HepG2 (cell line): Measurements from ENCODE around the gene R3HCC1L. TPM values are rescaled to one million over a fixed set of nuclear protein-coding genes. Genes with fewer than 3 reads are reported as not detected.

Experiments used
- ATAC-seq: fragments of 200-7000 bp; cut with Tn5 transposase; 3 replicates; pipeline ENCODE4 v1.9.1; 2020; ENCODE audit warnings: mild to moderate bottlenecking, moderate library complexity
- BruUV-seq: library from RNA; stranded (reverse); fragments of 400-500 nt; replicated peaks from 2 replicates; lab custom pipeline; 2021; lab: Mats Ljungman, UMichigan
- CTCF ChIA-PET: fragments of 300-600 bp; formaldehyde crosslinking; extraction: SDS; loops from one replicate; lab custom pipeline; 2021; ENCODE audit warnings: low total read pairs, inconsistent platforms, low intra/inter-chr PET ratio; lab: Yijun Ruan, JAX
- POLR2A ChIA-PET: fragments of 350-600 bp; sonication (Branson Sonifier 250); formaldehyde crosslinking; loops from one replicate; lab custom pipeline; 2020; ENCODE audit warnings: antibody characterized with exemption, inconsistent platforms; lab: Yijun Ruan, JAX
- DNase-seq: peaks from one replicate; pipeline ENCODE4 v3.0.0-alpha.2; 2015; ENCODE audit warnings: low spot score
- FAIRE-seq: peaks from 3 replicates; lab custom pipeline; 2011; peaks lifted over from hg19 to GRCh38; lab: Jason Lieb, UNC
- H2AFZ ChIP-seq: one replicate; pipeline ENCODE4 v1.6.1; 2011; ENCODE audit warnings: low read length, inconsistent platforms
- H3K27ac ChIP-seq: fragments of 300-600 bp; 3 replicates; pipeline ENCODE4 v1.8.0; 2011; ENCODE audit warnings: mixed run types, mild to moderate bottlenecking, mixed read lengths, low read length, inconsistent platforms; ENCODE audit not compliant: insufficient read depth; ENCODE audit errors: extremely low read length
- H3K27me3 ChIP-seq, 2 experiments: fragments of 200-600 bp in 1 of 2; 2 replicates in 1 of 2; 3 replicates in 1 of 2; pipeline versions ENCODE4 v1.6.0 to v1.8.0; 2011; ENCODE audit warnings: low read length in 2 of 2, mild to moderate bottlenecking in 2 of 2, moderate library complexity in 2 of 2, inconsistent platforms in 1 of 2; ENCODE audit not compliant: insufficient read depth in 2 of 2, control insufficient read depth in 1 of 2
- H3K36me3 ChIP-seq, 2 experiments: fragments of 200-600 bp in 1 of 2; replicated peaks in 1 of 2; 2 replicates in 1 of 2; 3 replicates in 1 of 2; pipeline versions ENCODE4 v1.5.1 to v1.8.0; 2011; ENCODE audit warnings: low read length in 2 of 2, inconsistent platforms in 1 of 2; ENCODE audit not compliant: insufficient read depth in 2 of 2, control insufficient read depth in 1 of 2
- H3K4me1 ChIP-seq: 2 replicates; pipeline ENCODE4 v1.5.1; 2012; ENCODE audit warnings: low read length, inconsistent platforms; ENCODE audit not compliant: insufficient read depth
- H3K4me2 ChIP-seq: 2 replicates; pipeline ENCODE4 v1.6.0; 2011; ENCODE audit warnings: low read depth, low read length, inconsistent platforms
- H3K4me3 ChIP-seq, 3 experiments: fragments of 200-600 bp in 1 of 3; sonication (generic), shearing (Covaris generic) in 1 of 3; replicated peaks in 1 of 3; 2 replicates each; pipeline ENCODE4 v1.5.1; 2011 to 2016; ENCODE audit warnings: low read length in 3 of 3, inconsistent platforms in 2 of 3, low read depth in 2 of 3, mild to moderate bottlenecking in 2 of 3, control low read depth in 1 of 3, mixed read lengths in 1 of 3; ENCODE audit not compliant: insufficient read depth in 1 of 3
- H3K79me2 ChIP-seq: one replicate; pipeline ENCODE4 v1.6.1; 2011; ENCODE audit warnings: low read length, inconsistent platforms; ENCODE audit not compliant: insufficient read depth
- H3K9ac ChIP-seq: 2 replicates; pipeline ENCODE4 v1.6.0; 2011; ENCODE audit warnings: mild to moderate bottlenecking, low read depth, low read length, inconsistent platforms; ENCODE audit not compliant: insufficient read depth
- H3K9me3 ChIP-seq: 2 replicates; pipeline ENCODE4 v1.5.1; 2012; ENCODE audit warnings: mild to moderate bottlenecking, low read length
- H4K20me1 ChIP-seq: 2 replicates; pipeline ENCODE4 v1.6.0; 2011; ENCODE audit warnings: inconsistent platforms, mild to moderate bottlenecking, low read length, moderate library complexity; ENCODE audit not compliant: insufficient read depth
- HHEX ChIP-seq: IDR thresholded peaks from 2 replicates; pipeline ENCODE4 v1.6.1; 2016; ENCODE audit warnings: control low read depth
- HNF1A ChIP-seq, 2 experiments: sonication (generic) in 1 of 2; formaldehyde crosslinking in 1 of 2; IDR thresholded peaks; 2 replicates each; pipeline versions ENCODE4 v1.4.0 to v1.6.1; 2016 to 2020; ENCODE audit warnings: borderline replicate concordance in 1 of 2, low read depth in 1 of 2, mild to moderate bottlenecking in 1 of 2, missing genetic modification reagents in 1 of 2
- NFKBIZ ChIP-seq: IDR thresholded peaks from 2 replicates; pipeline ENCODE4 v1.6.1; 2018; ENCODE audit warnings: missing genetic modification reagents, missing compliant biosample characterization
- SP5 ChIP-seq: IDR thresholded peaks from 2 replicates; pipeline ENCODE4 v1.6.1; 2016; ENCODE audit warnings: low read depth, borderline replicate concordance
- ZBTB33 ChIP-seq: sonication (generic); formaldehyde crosslinking; IDR thresholded peaks from 2 replicates; pipeline ENCODE4 v1.4.0; 2020; ENCODE audit warnings: missing genetic modification reagents
- ZGPAT ChIP-seq: IDR thresholded peaks from 2 replicates; pipeline ENCODE4 v1.6.1; 2016; ENCODE audit warnings: mild to moderate bottlenecking
- ZNF256 ChIP-seq: sonication (generic); formaldehyde crosslinking; conservative IDR thresholded peaks from 2 replicates; pipeline ENCODE4 v1.4.0; 2020; ENCODE audit warnings: missing genetic modification reagents
- ZNF362 ChIP-seq: sonication (generic); formaldehyde crosslinking; IDR thresholded peaks from 2 replicates; pipeline ENCODE4 v1.4.0; 2020; ENCODE audit warnings: missing genetic modification reagents, mild to moderate bottlenecking, borderline replicate concordance
- WGBS: methylation state at CpG from one replicate; pipeline ENCODE4 v1.1.6; 2017; ENCODE audit warnings: low lambda C conversion rate; 5-methylcytosine and 5-hydroxymethylcytosine counted together
- in situ Hi-C: cut with HindIII; loops from 2 replicates; pipeline ENCODE4 v1.10.0; 2017; ENCODE audit warnings: low pct_unique_long_range_greater_than_20kb; ENCODE audit not compliant: extremely low pct_ligation_motif_present
- intact Hi-C: fragments of 100-400 bp; cut with micrococcal nuclease; formaldehyde crosslinking; loops from one replicate; pipeline ENCODE4 v1.10.0; 2022; ENCODE audit not compliant: unreplicated experiment
- polyA plus RNA-seq, 8 experiments: library from polyadenylated mRNA; depleted of rRNA in 3 of 8; stranded (reverse) in 7 of 8; unstranded in 1 of 8; fragments of >200 nt; fragmentation: Illumina TruSeq in 4 of 8; extraction: Trizol in 4 of 8; gene quantifications; 2 replicates each; pipeline versions ENCODE4 v1.2.1 to v1.2.3, GENCODE V29; 2011 to 2016; ENCODE audit warnings: low read depth in 4 of 8, missing spikeins in 1 of 8, mixed read lengths in 1 of 8; ENCODE audit not compliant: insufficient read depth in 1 of 8
- total RNA-seq, 5 experiments: library from RNA; depleted of rRNA; stranded (reverse); fragments of >200 nt; fragmentation: Illumina TruSeq; extraction: Trizol; gene quantifications; 2 replicates each; pipeline ENCODE4 v1.2.3, GENCODE V29; 2016; ENCODE audit warnings: low read depth in 1 of 5

R3HCC1L gene
- total and polyA plus RNA-seq, 2 of the 13 experiments (the other 11 are each of a cell fraction or from before 2014, with no cell fraction given) = 6.5 to 12.2 TPM

GRCh38 chr10:98267069-98267893 lies 132.8 kb downstream of the R3HCC1L start (continued):
- no peak for TF ChIP-seq ZNF256 (CRISPR knock-in tag)

- Histone ChIP-seq H3K9me3 (no peaks in the 10 kb centered on the region), H3K27me3 (no peaks in the 10 kb centered on the region), H4K20me1 (no peaks in the 10 kb centered on the region), H3K4me3 (peak within 1 kb of the TSS; percentile 69 to 80 (median 71)), H2AFZ (no peak within 1 kb of the TSS), H3K4me1 (peaks cover 83% of the 10 kb centered on the region), H3K9ac (peak within 1 kb of the TSS; percentile 78), H3K27ac (peak within 1 kb of the TSS; percentile 60), H3K36me3 (no peaks in the 10 kb centered on the region), H3K4me2 (peak within 1 kb of the TSS; percentile 94), H3K79me2 (no peaks in the 10 kb centered on the region)
- POLR2A ChIA-PET = interaction anchor here (0.9 to 2.5 kb wide), 6 partner anchors 9 to 134 kb away, joined by 3 to 8 read pairs (median 4); partner anchors contain the start of gene R3HCC1L
- ATAC-seq = peak; percentile 32
- FAIRE-seq = no peak
- in situ Hi-C loops (loop anchor here (5.0 kb wide), 1 partner anchor 39 kb away; no protein-coding TSS in a partner anchor), intact Hi-C loops (no loop called here)
- no TSS peak for BruUV-seq
- WGBS = no CpG with 5 or more reads among the region's 75 CpGs
- CTCF ChIA-PET = interaction anchor here (1.2 kb wide), 1 partner anchor 25 kb away, joined by 3 read pairs; no protein-coding TSS in a partner anchor
- DNase-seq = no peak
- TF ChIP-seq HHEX (CRISPR knock-in tag) = no peak
- TF ChIP-seq ZNF362 = 0 out of 2 replicates have a peak, but pooled peaks have one; percentile 6
- no peak for TF ChIP-seq NFKBIZ (CRISPR knock-in tag)
- no peak for TF ChIP-seq ZBTB33 (CRISPR knock-in tag)
- no peak for TF ChIP-seq HNF1A (IDR thresholded peaks at IDR 0.05; ENCODE audit: low read depth)
- 0 out of 2 replicates have a peak, but pooled peaks have one; percentile 40 for TF ChIP-seq HNF1A (CRISPR knock-in tag; IDR thresholded peaks at IDR 0.05; ENCODE audit: borderline replicate concordance)
- TF ChIP-seq SP5 (CRISPR knock-in tag) = 0 out of 2 replicates have a peak, but pooled peaks have one; percentile 11
- 0 out of 2 replicates have a peak, but pooled peaks have one; percentile 38 for TF ChIP-seq ZGPAT (CRISPR knock-in tag)
Observed at GRCh38 chr10:98267894-98268693, 133.6 kb downstream of the R3HCC1L start, which contains the start of gene LOXL4. TSS of gene LOXL4 (minus strand) at chr10:98268194. CDS start at chr10:98263019, 5,175 bp downstream.
